Stomach (tissue), 9 donors: Measurements from ENCODE around the gene CIROP. TPM values are rescaled to one million over a fixed set of nuclear protein-coding genes. Genes with fewer than 3 reads are reported as not detected.

Experiments used
- DNase-seq, 2 donors: peaks; one replicate each; pipeline versions ENCODE4 v3.0.0 to v3.0.0-alpha.2; 2013 to 2019
- H3K27ac ChIP-seq, 5 donors: fragments of 200-600 bp in 4 of 5; sonication (generic) in 4 of 5; one replicate each; pipeline ENCODE4 v1.5.1; 2013 to 2019; ENCODE audit warnings: mild to moderate bottlenecking in 1 of 5, moderate library complexity in 1 of 5
- H3K27me3 ChIP-seq, 3 donors: fragments of 200-600 bp; sonication (generic); one replicate each; pipeline ENCODE4 v1.5.1; 2017 to 2019; ENCODE audit warnings: mixed run types in 1 of 3
- H3K36me3 ChIP-seq, 4 donors: fragments of 200-600 bp; sonication (generic); 1 replicate in 3 of 4; 2 replicates in 1 of 4; pipeline ENCODE4 v1.5.1; 2016 to 2019
- H3K4me1 ChIP-seq, 4 donors: fragments of 200-600 bp; sonication (generic); one replicate each; pipeline ENCODE4 v1.5.1; 2016 to 2019
- H3K4me3 ChIP-seq, 4 donors: fragments of 200-600 bp; sonication (generic) in 3 of 4; one replicate each; pipeline ENCODE4 v1.5.1; 2016 to 2019; ENCODE audit warnings: mild to moderate bottlenecking in 1 of 4
- H3K9me3 ChIP-seq, 4 donors: fragments of 200-600 bp; sonication (generic); one replicate each; pipeline ENCODE4 v1.5.1; 2016 to 2019
- CTCF ChIP-seq, 7 experiments: fragments of 450-650 bp in 4 of 7; fragments of 200-600 bp in 3 of 7; sonication (generic) in 3 of 7; IDR thresholded peaks; one replicate each; pipeline ENCODE4 v1.5.1; 2016 to 2019; ENCODE audit warnings: antibody characterized with exemption in 7 of 7, control low read depth in 2 of 7, mild to moderate bottlenecking in 1 of 7
- EP300 ChIP-seq: sonication (generic); formaldehyde crosslinking; IDR thresholded peaks from one replicate; pipeline ENCODE4 v1.6.1; 2017; ENCODE audit warnings: antibody characterized with exemption
- POLR2A ChIP-seq, 4 donors: fragments of 450-650 bp; IDR thresholded peaks; one replicate each; pipeline ENCODE4 v1.6.1; 2016; ENCODE audit warnings: antibody characterized with exemption in 4 of 4, control low read depth in 2 of 4, mild to moderate bottlenecking in 1 of 4, moderate library complexity in 1 of 4
- POLR2AphosphoS5 ChIP-seq, 3 donors: sonication (generic); formaldehyde crosslinking; IDR thresholded peaks; one replicate each; pipeline ENCODE4 v1.6.1; 2016; ENCODE audit warnings: antibody characterized with exemption in 3 of 3
- WGBS, 5 donors: extraction: QIAGEN DNeasy Blood & Tissue Kit in 3 of 5; methylation state at CpG; one replicate each; pipeline versions ENCODE4 v1.1.5 to v1.1.7; 2013 to 2018; 5-methylcytosine and 5-hydroxymethylcytosine counted together
- intact Hi-C: fragments of 100-400 bp; cut with DNase I; formaldehyde crosslinking; loops from one replicate; pipeline ENCODE4 v1.15.1; 2023; ENCODE audit warnings: low total_unique reads
- polyA plus RNA-seq, 3 donors: library from polyadenylated mRNA; stranded (reverse); fragments of 200-250 nt; gene quantifications; one replicate each; pipeline ENCODE4 v1.2.3, GENCODE V29; 2013
- total RNA-seq, 5 donors: library from RNA; depleted of rRNA; stranded (reverse); fragments of >200 nt; gene quantifications; one replicate each; pipeline versions ENCODE4 v1.1.0 to v1.2.3, GENCODE V29; 2014 to 2016
- donor health status: healthy with polysubstance abuse.
- donor health status: Bipolar disorder and iron deficiency.
- donor health status: healthy.

The CIROP gene
- total and polyA plus RNA-seq, 8 donors = not detected

- 60 to 70% (median 66%) methylated on average over 4 of the region's 4 CpGs for WGBS, 5 donors
- Histone ChIP-seq H3K4me3 (no peak overlapping the region), H3K27ac (peak overlapping the region in 1 of 5 donors; percentile 22), H3K4me1 (peaks cover 0 to 33% (median 9%) of the 10 kb centered on the region in 4 donors), H3K27me3 (peaks cover 0 to 82% (median 16%) of the 10 kb centered on the region in 3 donors), H3K9me3 (no peaks in the 10 kb centered on the region), H3K36me3 (no peaks in the 10 kb centered on the region)
- TF ChIP-seq POLR2A (IDR thresholded peaks at IDR 0.05) = no peak
- TF ChIP-seq POLR2AphosphoS5 (IDR thresholded peaks at IDR 0.05) = no peak
- TF ChIP-seq EP300 = no peak
- no peak for TF ChIP-seq CTCF (IDR thresholded peaks at IDR 0.05)
- DNase-seq = no peak
- intact Hi-C loops = no loop called here
Measured at GRCh38 chr14:23114669-23115038, 9.9 kb upstream of the CIROP start.

- Histone ChIP-seq H3K4me3 (no peak overlapping the region), H3K4me1 (peaks cover 0 to 30% (median 9%) of the 10 kb centered on the region in 4 donors), H3K27me3 (peaks cover 0 to 83% (median 16%) of the 10 kb centered on the region in 3 donors), H3K9me3 (no peaks in the 10 kb centered on the region), H3K36me3 (no peaks in the 10 kb centered on the region), H3K27ac (no peak overlapping the region)
- WGBS, 5 donors = 28 to 47% (median 38%) methylated on average over 5 of the region's 5 CpGs
- intact Hi-C loops = no loop called here
- TF ChIP-seq EP300 (no peak), POLR2A (IDR thresholded peaks at IDR 0.05) (no peak), CTCF (IDR thresholded peaks at IDR 0.05) (no peak), POLR2AphosphoS5 (IDR thresholded peaks at IDR 0.05) (no peak)
- DNase-seq = no peak
Measured at GRCh38 chr14:23114120-23114458, 9.3 kb upstream of the CIROP start.

GRCh38 chr14:23113431-23114119 lies 8.8 kb upstream of the CIROP start:
- peak in 1 of 2 donors; percentile 63 for DNase-seq
- TF ChIP-seq EP300 (no peak), CTCF (IDR thresholded peaks at IDR 0.05) (no peak), POLR2A (IDR thresholded peaks at IDR 0.05) (no peak), POLR2AphosphoS5 (IDR thresholded peaks at IDR 0.05) (no peak)
- WGBS, 5 donors = 49 to 56% (median 54%) methylated on average over 7 to 10 of the region's 10 CpGs
- Histone ChIP-seq H3K4me3 (no peak overlapping the region), H3K36me3 (no peaks in the 10 kb centered on the region), H3K27me3 (peaks cover 0 to 80% (median 16%) of the 10 kb centered on the region in 3 donors), H3K27ac (no peak overlapping the region), H3K9me3 (no peaks in the 10 kb centered on the region), H3K4me1 (peaks cover 0 to 30% (median 9%) of the 10 kb centered on the region in 4 donors)
- intact Hi-C loops = no loop called here

- 24 to 44% (median 33%) methylated on average over 11 to 12 of the region's 12 CpGs for WGBS, 5 donors
- no peak for TF ChIP-seq POLR2A (IDR thresholded peaks at IDR 0.05)
- TF ChIP-seq POLR2AphosphoS5 (IDR thresholded peaks at IDR 0.05) = no peak
- no peak for TF ChIP-seq CTCF (IDR thresholded peaks at IDR 0.05)
- no peak for TF ChIP-seq EP300
- no peak overlapping the region for H3K4me3 ChIP-seq
- no peak overlapping the region for H3K27ac ChIP-seq
- H3K9me3 ChIP-seq = no peaks in the 10 kb centered on the region
- no peak for DNase-seq
- peaks cover 0 to 72% (median 16%) of the 10 kb centered on the region in 3 donors for H3K27me3 ChIP-seq
- peaks cover 0 to 30% (median 9%) of the 10 kb centered on the region in 4 donors for H3K4me1 ChIP-seq
- H3K36me3 ChIP-seq = no peaks in the 10 kb centered on the region
- intact Hi-C loops = no loop called here
Measured at GRCh38 chr14:23112359-23113178, 7.8 kb upstream of the CIROP start.
